Peyer's patch (tissue), 4 donors: ENCODE data around the gene TENT4A. TPM values are rescaled to one million over a fixed set of nuclear protein-coding genes. Genes with fewer than 3 reads are reported as not detected.
A peak's percentile ranks its signal among the peaks of the same experiment; 100 is the strongest.

Experiments used
- DNase-seq, 3 donors: peaks; one replicate each; pipeline ENCODE4 v3.0.0-alpha.2; 2017 to 2019
- H3K27ac ChIP-seq, 4 donors: fragments of 200-600 bp; sonication (generic); one replicate each; pipeline ENCODE4 v1.5.1; 2016 to 2019
- H3K27me3 ChIP-seq, 2 donors: fragments of 200-600 bp; sonication (generic); one replicate each; pipeline ENCODE4 v1.5.1; 2019
- H3K36me3 ChIP-seq, 3 donors: fragments of 200-600 bp; sonication (generic); one replicate each; pipeline ENCODE4 v1.5.1; 2016 to 2019
- H3K4me1 ChIP-seq, 4 donors: fragments of 200-600 bp; sonication (generic); one replicate each; pipeline ENCODE4 v1.5.1; 2016 to 2019
- H3K4me3 ChIP-seq, 4 donors: fragments of 200-600 bp; sonication (generic); 1 replicate in 3 of 4; 2 replicates in 1 of 4; pipeline ENCODE4 v1.5.1; 2016 to 2019; ENCODE audit warnings: mild to moderate bottlenecking in 1 of 4
- H3K9me3 ChIP-seq, 4 donors: fragments of 200-600 bp; sonication (generic); one replicate each; pipeline ENCODE4 v1.5.1; 2016 to 2019; ENCODE audit warnings: mild to moderate bottlenecking in 1 of 4
- CTCF ChIP-seq, 6 experiments: fragments of 450-650 bp in 4 of 6; fragments of 200-600 bp in 2 of 6; sonication (generic) in 1 of 6; IDR thresholded peaks; one replicate each; pipeline ENCODE4 v1.5.1; 2017 to 2019; ENCODE audit warnings: antibody characterized with exemption in 6 of 6, mild to moderate bottlenecking in 3 of 6, moderate library complexity in 1 of 6
- POLR2A ChIP-seq, 2 donors: fragments of 450-650 bp; IDR thresholded peaks; one replicate each; pipeline ENCODE4 v1.5.1; 2017; ENCODE audit warnings: antibody characterized with exemption in 2 of 2, mild to moderate bottlenecking in 2 of 2, moderate library complexity in 2 of 2
- total RNA-seq, 4 donors: library from RNA; depleted of rRNA; stranded (reverse); fragments of >200 nt; gene quantifications; one replicate each; pipeline ENCODE4 v1.1.0, GENCODE V29; 2016

Gene TENT4A
- total RNA-seq, 4 donors from 2014 or later = 28.0 to 71.8 (median 44.5) TPM

DNA sequence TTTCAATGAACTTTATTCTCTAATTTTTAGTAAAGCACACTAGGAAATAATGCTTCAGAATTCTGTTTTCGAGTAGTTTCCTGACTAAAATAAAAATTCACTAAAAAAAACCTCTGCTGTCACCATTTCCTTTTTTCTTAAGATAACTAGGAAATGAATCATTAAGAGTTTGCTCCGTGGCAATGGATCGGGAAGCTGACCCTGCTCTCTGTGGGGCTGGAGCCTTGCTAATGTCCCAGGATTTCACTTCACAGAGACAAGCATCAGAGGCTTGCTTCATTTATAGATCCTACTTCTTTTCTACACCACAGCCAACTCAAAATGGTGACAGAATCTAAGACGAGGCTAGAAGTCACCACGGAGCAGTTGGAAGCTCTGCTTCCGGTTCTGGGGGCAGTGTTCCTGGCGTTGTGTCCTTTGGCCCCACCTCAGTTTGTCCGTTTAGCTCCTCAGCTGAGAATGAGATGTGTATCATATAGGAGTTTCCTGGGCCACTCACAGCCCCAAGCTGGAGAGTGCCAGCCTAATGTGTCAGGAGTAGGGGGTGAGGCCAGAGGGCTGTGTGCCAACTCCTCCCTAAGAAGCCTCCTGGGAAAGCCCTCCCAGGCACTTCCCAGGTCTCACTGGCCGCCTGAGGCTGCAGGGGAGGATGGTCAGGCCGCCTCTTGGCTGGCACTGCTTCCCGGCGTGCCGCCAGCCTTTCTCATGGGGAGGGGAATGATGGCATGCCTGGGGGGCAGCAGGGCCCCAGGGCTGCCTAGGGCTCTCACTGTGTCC is 19.6 kb downstream of the TENT4A start:
- TF ChIP-seq CTCF (IDR thresholded peaks at IDR 0.05) = no peak
- TF ChIP-seq POLR2A (IDR thresholded peaks at IDR 0.05) = no peak
- Histone ChIP-seq H3K4me1 (peaks cover 0 to 53% (median 15%) of the 10 kb centered on the region in 4 donors), H3K27me3 (no peaks in the 10 kb centered on the region), H3K27ac (peak overlapping the region in 1 of 4 donors; percentile 37), H3K36me3 (peaks cover 0 to 4% (median 0%) of the 10 kb centered on the region in 3 donors), H3K4me3 (no peak overlapping the region), H3K9me3 (no peaks in the 10 kb centered on the region)
- peak in 1 of 3 donors; percentile 37 for DNase-seq

DNA sequence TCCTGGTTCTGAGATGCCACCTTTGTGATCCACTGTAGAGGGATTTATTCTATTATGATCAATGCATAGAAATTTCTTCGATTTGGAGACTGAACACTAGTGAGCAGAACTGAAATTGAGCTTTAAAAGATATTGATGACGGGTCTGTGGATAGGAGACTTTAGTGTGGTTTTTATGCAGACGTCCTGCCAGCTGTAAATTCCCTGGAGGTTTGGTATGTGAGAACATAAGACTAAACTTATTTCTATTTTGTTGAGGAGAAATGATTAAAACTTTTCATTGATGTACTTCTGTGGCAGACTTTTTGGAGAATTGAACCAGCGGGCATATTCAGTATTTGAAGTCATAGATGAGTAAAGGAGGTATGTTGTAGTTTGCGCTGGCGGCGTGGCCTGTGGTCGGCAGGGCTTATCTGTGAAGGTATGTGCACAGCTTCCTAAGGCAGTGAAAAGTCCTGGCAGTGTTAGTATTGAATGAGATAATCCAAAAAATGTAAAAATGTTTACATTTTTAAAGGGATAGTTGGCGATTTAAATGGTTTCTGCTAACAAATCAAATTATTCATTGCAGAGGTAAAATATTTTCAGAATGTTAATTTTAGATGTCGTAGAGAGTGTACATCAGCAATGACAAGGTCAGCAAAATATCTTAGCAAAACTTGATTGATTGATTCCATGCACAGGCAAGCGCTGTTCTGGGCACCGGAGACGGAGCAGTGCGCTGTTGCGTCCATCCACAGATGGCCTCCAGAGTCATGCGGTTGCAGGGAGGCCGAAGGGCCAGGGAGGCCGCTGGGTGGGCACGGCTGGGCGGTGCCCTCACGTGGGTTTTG is 20.4 kb downstream of the TENT4A start:
- no peak overlapping the region for H3K4me3 ChIP-seq
- H3K4me1 ChIP-seq = peaks cover 0 to 53% (median 9%) of the 10 kb centered on the region in 4 donors

DNA sequence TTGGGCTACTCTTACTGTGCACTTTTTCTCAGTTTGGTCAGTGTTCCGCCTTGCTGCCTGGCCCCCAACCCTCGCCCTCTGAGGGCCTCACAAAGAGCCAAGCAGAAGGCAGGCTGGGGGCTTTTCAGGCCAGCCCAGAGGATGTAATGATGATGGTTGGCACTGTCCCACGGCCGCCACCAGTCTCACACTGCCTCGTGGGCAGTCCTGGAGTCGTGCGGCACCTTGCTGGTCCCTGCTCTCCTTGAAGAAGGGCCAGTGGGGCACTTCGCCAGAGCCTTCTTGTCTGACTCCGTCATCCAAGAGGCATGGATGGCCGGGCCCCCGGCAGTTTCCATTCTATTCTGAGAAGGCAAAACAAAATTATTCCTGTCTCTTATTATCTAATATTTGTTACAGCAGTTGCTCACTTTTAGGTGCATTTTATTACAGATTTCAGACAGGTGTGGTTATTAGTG is 21.0 kb downstream of the TENT4A start:
- TF ChIP-seq POLR2A (IDR thresholded peaks at IDR 0.05) (no peak), CTCF (IDR thresholded peaks at IDR 0.05) (no peak)
- DNase-seq = peak in 2 of 3 donors; percentile 28 to 46
- no peaks in the 10 kb centered on the region for H3K9me3 ChIP-seq
- H3K27ac ChIP-seq = no peak overlapping the region
- no peak overlapping the region for H3K4me3 ChIP-seq
- no peaks in the 10 kb centered on the region for H3K27me3 ChIP-seq
- H3K4me1 ChIP-seq = peaks cover 0 to 52% (median 5%) of the 10 kb centered on the region in 4 donors
- H3K36me3 ChIP-seq = peaks cover 0 to 17% (median 0%) of the 10 kb centered on the region in 3 donors

More for the DNA sequence above, 20.4 kb downstream of the TENT4A start:
- Histone ChIP-seq H3K27me3 (no peaks in the 10 kb centered on the region), H3K36me3 (peaks cover 0 to 10% (median 0%) of the 10 kb centered on the region in 3 donors), H3K27ac (no peak overlapping the region), H3K9me3 (no peaks in the 10 kb centered on the region)
- no peak for TF ChIP-seq CTCF (IDR thresholded peaks at IDR 0.05)
- DNase-seq = peak in 1 of 3 donors; percentile 25

DNA sequence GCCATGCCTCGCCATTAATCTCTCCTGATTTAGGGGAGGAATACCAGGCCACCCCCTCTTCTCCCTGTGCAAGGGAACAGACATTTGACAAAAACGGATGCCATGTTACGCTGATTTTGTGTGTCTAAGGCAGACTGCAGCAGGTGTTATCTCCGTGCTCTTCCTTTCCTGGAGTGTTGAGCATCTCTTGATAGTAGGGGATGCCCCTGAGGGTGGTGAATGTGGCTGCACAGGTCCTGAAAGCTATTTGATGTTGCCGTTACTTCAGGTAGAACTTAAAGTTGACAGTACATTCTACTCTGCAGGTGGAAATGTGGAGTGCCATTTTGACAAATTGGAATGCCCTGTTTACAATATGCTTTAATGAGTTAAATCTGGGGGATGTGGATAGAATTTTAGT is 21.5 kb downstream of the TENT4A start:
- H3K36me3 ChIP-seq = peaks cover 0 to 22% (median 0%) of the 10 kb centered on the region in 3 donors
- no peak overlapping the region for H3K27ac ChIP-seq
- no peaks in the 10 kb centered on the region for H3K27me3 ChIP-seq
- no peak for DNase-seq
- H3K4me1 ChIP-seq = peaks cover 0 to 47% (median under 1%) of the 10 kb centered on the region in 4 donors
- H3K9me3 ChIP-seq = no peaks in the 10 kb centered on the region
- TF ChIP-seq CTCF (IDR thresholded peaks at IDR 0.05) = no peak
- TF ChIP-seq POLR2A (IDR thresholded peaks at IDR 0.05) = no peak
- no peak overlapping the region for H3K4me3 ChIP-seq

DNA sequence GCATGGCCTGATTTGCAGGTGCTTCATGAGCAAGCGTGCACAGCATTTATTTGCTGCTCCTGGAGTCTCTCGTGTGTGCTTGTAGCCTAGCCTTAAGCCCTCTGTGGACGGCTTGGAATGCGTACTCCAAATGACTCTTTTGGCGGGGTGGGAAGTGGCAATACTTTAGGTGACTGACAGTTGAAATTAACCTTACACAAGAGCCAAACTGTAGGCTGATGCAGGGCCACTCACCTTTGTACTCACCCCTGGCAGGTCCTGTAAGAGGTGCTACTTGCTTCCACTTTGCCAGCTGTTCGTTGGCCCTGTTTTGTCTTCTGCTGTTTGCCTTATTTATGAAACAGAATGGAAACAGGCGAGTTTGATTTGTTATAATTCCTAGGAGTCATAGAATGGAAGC is 22.9 kb downstream of the TENT4A start:
- Histone ChIP-seq H3K9me3 (no peaks in the 10 kb centered on the region), H3K27ac (no peak overlapping the region), H3K4me3 (no peak overlapping the region), H3K4me1 (peaks cover 0 to 40% (median 0%) of the 10 kb centered on the region in 4 donors), H3K36me3 (peaks cover 0 to 35% (median 0%) of the 10 kb centered on the region in 3 donors), H3K27me3 (no peaks in the 10 kb centered on the region)
- peak in 2 of 3 donors; percentile 32 to 43 for DNase-seq
- TF ChIP-seq CTCF (IDR thresholded peaks at IDR 0.05) (no peak), POLR2A (IDR thresholded peaks at IDR 0.05) (no peak)
